OCI-LY7 (cell line): Measurements from ENCODE around the gene PLCD4.

Source experiments
- EZH2phosphoT487 ChIP-seq: fragments of 200-600 bp; sonication (generic); IDR thresholded peaks from 2 replicates; pipeline ENCODE4 v1.6.1; 2018; ENCODE audit warnings: low read depth, borderline replicate concordance, mild to moderate bottlenecking, mixed run types, antibody characterized with exemption, low read length, moderate library complexity, mixed read lengths
- TF ChIP-seq, protein P1 (sequence below): fragments of 200-600 bp; sonication (generic); conservative IDR thresholded peaks from 2 replicates; pipeline ENCODE4 v1.5.1; 2014; ENCODE audit warnings: mild to moderate bottlenecking, antibody characterized with exemption, low read length, moderate library complexity, mixed read lengths

DNA sequence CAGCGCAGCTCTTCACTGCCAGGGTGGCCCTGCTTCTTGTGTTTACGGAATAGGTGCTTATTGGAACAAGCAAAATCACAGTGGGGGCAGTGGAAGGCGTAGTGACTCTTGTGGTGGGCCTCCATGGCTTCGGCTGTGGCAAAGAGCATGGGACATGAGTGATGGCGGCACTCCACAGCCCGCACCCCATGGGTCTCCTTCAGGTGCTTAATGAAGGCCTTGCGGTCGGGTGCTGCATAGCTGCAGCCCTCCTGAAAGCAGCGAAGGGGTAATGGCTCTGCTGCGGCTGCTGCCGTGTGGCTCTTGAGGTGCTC is 41.0 kb downstream of the PLCD4 start:
- TF ChIP-seq, protein P1, sequence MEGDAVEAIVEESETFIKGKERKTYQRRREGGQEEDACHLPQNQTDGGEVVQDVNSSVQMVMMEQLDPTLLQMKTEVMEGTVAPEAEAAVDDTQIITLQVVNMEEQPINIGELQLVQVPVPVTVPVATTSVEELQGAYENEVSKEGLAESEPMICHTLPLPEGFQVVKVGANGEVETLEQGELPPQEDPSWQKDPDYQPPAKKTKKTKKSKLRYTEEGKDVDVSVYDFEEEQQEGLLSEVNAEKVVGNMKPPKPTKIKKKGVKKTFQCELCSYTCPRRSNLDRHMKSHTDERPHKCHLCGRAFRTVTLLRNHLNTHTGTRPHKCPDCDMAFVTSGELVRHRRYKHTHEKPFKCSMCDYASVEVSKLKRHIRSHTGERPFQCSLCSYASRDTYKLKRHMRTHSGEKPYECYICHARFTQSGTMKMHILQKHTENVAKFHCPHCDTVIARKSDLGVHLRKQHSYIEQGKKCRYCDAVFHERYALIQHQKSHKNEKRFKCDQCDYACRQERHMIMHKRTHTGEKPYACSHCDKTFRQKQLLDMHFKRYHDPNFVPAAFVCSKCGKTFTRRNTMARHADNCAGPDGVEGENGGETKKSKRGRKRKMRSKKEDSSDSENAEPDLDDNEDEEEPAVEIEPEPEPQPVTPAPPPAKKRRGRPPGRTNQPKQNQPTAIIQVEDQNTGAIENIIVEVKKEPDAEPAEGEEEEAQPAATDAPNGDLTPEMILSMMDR = peak; percentile 65
- TF ChIP-seq EZH2phosphoT487 = no peak
